Activated naive CD4-positive, alpha-beta T cell treated with Interleukin-2 at 50 U/mL for 16 hours (primary cell): Measurements from ENCODE around the gene ACADS.
A peak's percentile ranks its signal among the peaks of the same experiment; 100 is the strongest.

ENCODE experiments used
- DNase-seq: peaks from one replicate; pipeline ENCODE4 v3.0.0-alpha.2; 2020

ACADS gene

GRCh38 chr12:120758798-120759590, 33.4 kb downstream of the ACADS start:
- DNase-seq: no peak

- DNase-seq: no peak
These were observed 34.1 kb downstream of the ACADS start for GRCh38 chr12:120759591-120760348.

GRCh38 chr12:120760349-120761254, 35.0 kb downstream of the ACADS start:
- DNase-seq: peak; percentile 12

- DNase-seq: no peak
These were observed 35.9 kb downstream of the ACADS start for GRCh38 chr12:120761519-120761934.

- DNase-seq: no peak
These were observed 36.5 kb downstream of the ACADS start for GRCh38 chr12:120762086-120762485.

GRCh38 chr12:120763250-120763649, 37.6 kb downstream of the ACADS start:
- DNase-seq: no peak

GRCh38 chr12:120764816-120765215, 39.2 kb downstream of the ACADS start:
- DNase-seq: no peak

- no peak for DNase-seq
These were observed 40.9 kb downstream of the ACADS start for GRCh38 chr12:120766566-120766965.

- DNase-seq: no peak
These were observed 41.7 kb downstream of the ACADS start for GRCh38 chr12:120767071-120768024.

- no peak for DNase-seq
These were observed 45.5 kb downstream of the ACADS start for GRCh38 chr12:120771097-120771496.

- no peak for DNase-seq
These were observed 48.7 kb downstream of the ACADS start for GRCh38 chr12:120774169-120774916.

- DNase-seq: no peak
These were observed 50.4 kb downstream of the ACADS start for GRCh38 chr12:120775862-120776552.

GRCh38 chr12:120783197-120783596, 57.6 kb downstream of the ACADS start:
- peak; percentile 14 for DNase-seq

GRCh38 chr12:120784804-120785203, 59.2 kb downstream of the ACADS start:
- no peak for DNase-seq

GRCh38 chr12:120787889-120788288, 62.3 kb downstream of the ACADS start:
- no peak for DNase-seq
